H9 (cell line): ENCODE measurements around the gene INSRR. TPM values are rescaled to one million over a fixed set of nuclear protein-coding genes. Genes with fewer than 3 reads are reported as not detected.

Experiments used
- DNase-seq: peaks from one replicate; pipeline ENCODE4 v3.0.0-alpha.2; 2017
- H2AFZ ChIP-seq: one replicate; pipeline ENCODE4 v1.6.1; 2013; ENCODE audit warnings: mild to moderate bottlenecking, low read length, control low read depth, moderate library complexity
- H2AK5ac ChIP-seq: 2 replicates; pipeline ENCODE4 v1.6.1; 2013; ENCODE audit warnings: low read length, control low read depth, mixed read lengths; ENCODE audit not compliant: insufficient read length
- H2BK120ac ChIP-seq: one replicate; pipeline ENCODE4 v1.6.1; 2013; ENCODE audit warnings: low read depth, mild to moderate bottlenecking, low read length, control low read depth, inconsistent platforms; ENCODE audit not compliant: poor library complexity, severe bottlenecking
- H2BK12ac ChIP-seq: 2 replicates; pipeline ENCODE4 v1.6.1; 2013; ENCODE audit warnings: low read length, control low read depth, mixed read lengths, low read depth; ENCODE audit not compliant: insufficient read length
- H2BK15ac ChIP-seq: 2 replicates; pipeline ENCODE4 v1.6.1; 2013; ENCODE audit warnings: low read depth, low read length, control low read depth
- H2BK20ac ChIP-seq: one replicate; pipeline ENCODE4 v1.6.1; 2013; ENCODE audit warnings: low read depth, mild to moderate bottlenecking, low read length, control low read depth, inconsistent platforms; ENCODE audit not compliant: poor library complexity, severe bottlenecking
- H2BK5ac ChIP-seq: 2 replicates; pipeline ENCODE4 v1.6.1; 2013; ENCODE audit warnings: low read length, control low read depth, mixed read lengths; ENCODE audit not compliant: insufficient read length
- H3K14ac ChIP-seq: 2 replicates; pipeline ENCODE4 v1.6.1; 2013; ENCODE audit warnings: low read length, control low read depth; ENCODE audit not compliant: insufficient read depth
- H3K18ac ChIP-seq: 2 replicates; pipeline ENCODE4 v1.6.1; 2013; ENCODE audit warnings: low read depth, mild to moderate bottlenecking, mixed read lengths, low read length, control low read depth; ENCODE audit not compliant: insufficient read length
- H3K23ac ChIP-seq: 2 replicates; pipeline ENCODE4 v1.6.1; 2013; ENCODE audit warnings: low read length, control low read depth, mixed read lengths, low read depth; ENCODE audit not compliant: insufficient read length
- H3K23me2 ChIP-seq: 2 replicates; pipeline ENCODE4 v1.6.1; 2013; ENCODE audit warnings: low read depth, mild to moderate bottlenecking, mixed read lengths, low read length, control low read depth; ENCODE audit not compliant: insufficient read length, poor library complexity, severe bottlenecking
- H3K27ac ChIP-seq: 2 replicates; pipeline ENCODE4 v1.5.1; 2013; ENCODE audit warnings: low read length, control low read depth, mixed read lengths, low read depth; ENCODE audit not compliant: insufficient read length
- H3K27me3 ChIP-seq: 2 replicates; pipeline ENCODE4 v1.6.1; 2013; ENCODE audit warnings: low read length, control low read depth, inconsistent platforms; ENCODE audit not compliant: insufficient read depth
- H3K4ac ChIP-seq: 2 replicates; pipeline ENCODE4 v1.6.1; 2013; ENCODE audit warnings: low read depth, mild to moderate bottlenecking, control low read depth, inconsistent platforms, low read length, moderate library complexity
- H3K4me1 ChIP-seq: 2 replicates; pipeline ENCODE4 v1.6.1; 2013; ENCODE audit warnings: low read length, control low read depth, inconsistent platforms; ENCODE audit not compliant: insufficient read depth
- H3K4me2 ChIP-seq: 2 replicates; pipeline ENCODE4 v1.6.1; 2013; ENCODE audit warnings: low read length, control low read depth, mixed read lengths; ENCODE audit not compliant: insufficient read length, insufficient read depth
- H3K56ac ChIP-seq: 2 replicates; pipeline ENCODE4 v1.6.1; 2013; ENCODE audit warnings: low read depth, mild to moderate bottlenecking, mixed read lengths, low read length, control low read depth; ENCODE audit not compliant: insufficient read length
- H3K79me1 ChIP-seq: 2 replicates; pipeline ENCODE4 v1.6.1; 2013; ENCODE audit warnings: low read depth, mild to moderate bottlenecking, moderate library complexity, low read length, control low read depth, inconsistent platforms; ENCODE audit not compliant: insufficient read depth, poor library complexity, severe bottlenecking
- H3K79me2 ChIP-seq: 2 replicates; pipeline ENCODE4 v1.6.1; 2013; ENCODE audit warnings: low read length, control low read depth, inconsistent platforms; ENCODE audit not compliant: insufficient read depth
- H3K9ac ChIP-seq: 2 replicates; pipeline ENCODE4 v1.6.1; 2013; ENCODE audit warnings: low read length, control low read depth, mixed read lengths; ENCODE audit not compliant: insufficient read length; ENCODE audit errors: extremely low read depth
- H3K9me3 ChIP-seq: one replicate; pipeline ENCODE4 v1.6.1; 2013; ENCODE audit warnings: low read depth, low read length, inconsistent platforms; ENCODE audit not compliant: control insufficient read depth
- H3T11ph ChIP-seq: one replicate; pipeline ENCODE4 v1.6.1; 2013; ENCODE audit warnings: mild to moderate bottlenecking, low read length, control low read depth, inconsistent platforms
- H4K20me1 ChIP-seq: one replicate; pipeline ENCODE4 v1.6.1; 2013; ENCODE audit not compliant: control insufficient read depth, insufficient read length, insufficient read depth
- H4K5ac ChIP-seq: 2 replicates; pipeline ENCODE4 v1.6.1; 2013; ENCODE audit warnings: low read depth, mild to moderate bottlenecking, mixed read lengths, low read length, control low read depth; ENCODE audit not compliant: insufficient read length
- H4K8ac ChIP-seq: replicated peaks from 2 replicates; pipeline ENCODE4 v1.6.1; 2013; ENCODE audit warnings: low read length, control low read depth, mixed read lengths, low read depth; ENCODE audit not compliant: insufficient read length
- H4K91ac ChIP-seq: 2 replicates; pipeline ENCODE4 v1.6.1; 2013; ENCODE audit warnings: low read depth, mild to moderate bottlenecking, moderate library complexity, mixed read lengths, low read length, control low read depth; ENCODE audit not compliant: insufficient read length
- H3K27ac Mint-ChIP-seq, 3 experiments: 2 replicates in 2 of 3; 3 replicates in 1 of 3; pipeline ENCODE4 v1.8.0; 2020 to 2021; ENCODE audit warnings: mixed read lengths in 3 of 3, mild to moderate bottlenecking in 1 of 3, moderate library complexity in 1 of 3
- H3K27me3 Mint-ChIP-seq: 2 replicates; pipeline ENCODE4 v1.8.0; 2021; ENCODE audit warnings: low read depth, mild to moderate bottlenecking, moderate library complexity, mixed read lengths
- H3K36me3 Mint-ChIP-seq, 3 experiments: 2 replicates in 2 of 3; 3 replicates in 1 of 3; pipeline ENCODE4 v1.8.0; 2020 to 2021; ENCODE audit warnings: low read depth in 3 of 3, mixed read lengths in 3 of 3; ENCODE audit not compliant: insufficient read depth in 1 of 3
- H3K4me1 Mint-ChIP-seq, 2 experiments: 2 replicates each; pipeline ENCODE4 v1.8.0; 2020; ENCODE audit warnings: mixed read lengths in 2 of 2
- H3K4me3 Mint-ChIP-seq, 2 experiments: 2 replicates in 1 of 2; 3 replicates in 1 of 2; pipeline ENCODE4 v1.8.0; 2020 to 2021; ENCODE audit warnings: mild to moderate bottlenecking in 2 of 2, mixed read lengths in 2 of 2, moderate library complexity in 1 of 2
- H3K9me3 Mint-ChIP-seq, 2 experiments: 2 replicates in 1 of 2; 3 replicates in 1 of 2; pipeline ENCODE4 v1.8.0; 2020; ENCODE audit warnings: mild to moderate bottlenecking in 2 of 2, mixed read lengths in 2 of 2, moderate library complexity in 1 of 2
- CTCF ChIP-seq: fragments of 200-600 bp; sonication (generic); conservative IDR thresholded peaks from 3 replicates; pipeline ENCODE4 v1.8.0; 2021; ENCODE audit warnings: antibody characterized with exemption, mild to moderate bottlenecking
- WGBS: extraction: QIAGEN DNeasy Blood & Tissue Kit; methylation state at CpG from one replicate; pipeline ENCODE4 v1.1.7; 2013; ENCODE audit warnings: missing lambda C conversion rate, low lambda C conversion rate, mixed read lengths; ENCODE audit not compliant: insufficient read length; ENCODE audit errors: extremely low coverage; 5-methylcytosine and 5-hydroxymethylcytosine counted together
- total RNA-seq: library from RNA; stranded (reverse); gene quantifications from 2 replicates; pipeline ENCODE4 v1.2.1, GENCODE V29; 2021

The INSRR gene
- total RNA-seq, 1 experiment from 2014 or later: not detected

- Histone ChIP-seq H3K18ac (no peak overlapping the region), H3K23ac (no peak overlapping the region), H3T11ph (no peak overlapping the region), H2BK5ac (no peak overlapping the region), H3K4me1 (no peaks in the 10 kb centered on the region; the same call in 1 of the 2 replicates), H3K79me1 (no peaks in the 10 kb centered on the region), H3K4me2 (no peak overlapping the region), H3K27ac (no peak overlapping the region), H3K14ac (no peak overlapping the region), H2AK5ac (no peak overlapping the region), H3K27me3 (no peaks in the 10 kb centered on the region; the same call in 1 of the 2 replicates), H2BK12ac (no peak overlapping the region), H4K91ac (no peak overlapping the region), H2BK15ac (no peak overlapping the region), H3K9me3 (no peaks in the 10 kb centered on the region), H3K79me2 (no peaks in the 10 kb centered on the region), H3K56ac (no peak overlapping the region), H3K23me2 (no peaks in the 10 kb centered on the region), H3K9ac (no peak overlapping the region), H2AFZ (no peak overlapping the region), H2BK20ac (no peak overlapping the region), H4K5ac (no peak overlapping the region), H4K20me1 (no peaks in the 10 kb centered on the region), H4K8ac (no peak overlapping the region), H2BK120ac (no peak overlapping the region), H3K4ac (no peak overlapping the region)
- H3K36me3 Mint-ChIP-seq: peaks cover 0 to 4% (median 4%) of the 10 kb centered on the region in 3 experiments; a peak in 3 of 7 replicates
- H3K27ac Mint-ChIP-seq: no peak overlapping the region
- H3K4me1 Mint-ChIP-seq: peaks cover 5 to 29% of the 10 kb centered on the region in 2 experiments
- peaks cover 13% of the 10 kb centered on the region for H3K27me3 Mint-ChIP-seq
- no peak for DNase-seq
- no peak for TF ChIP-seq CTCF
- H3K9me3 Mint-ChIP-seq: no peaks in the 10 kb centered on the region
- no peak overlapping the region for H3K4me3 Mint-ChIP-seq
- no CpG with 5 or more reads among the region's 7 CpGs for WGBS
These were observed 52.1 kb downstream of the INSRR start for GRCh38 chr1:156806512-156807440.
